ENCODE measurements around the gene DNAH8. TPM values are rescaled to one million over a fixed set of nuclear protein-coding genes. Genes with fewer than 3 reads are reported as not detected.

DNAH8 gene
- total RNA-seq, 1 donor from 2014 or later, result 0.05 TPM

GRCh38 chr6:39049575-39050283 lies 334.6 kb downstream of the DNAH8 start:
- TF ChIP-seq CTCF (IDR thresholded peaks at IDR 0.05), result no peak
- Mint-ChIP-seq H3K4me1 (ENCODE audit: low read depth) (peaks cover 3% of the 10 kb centered on the region), H3K36me3 (ENCODE audit: low read depth) (no peaks in the 10 kb centered on the region), H3K4me3 (ENCODE audit: unreplicated experiment) (no peak overlapping the region), H3K27me3 (ENCODE audit: low read depth) (peaks cover 75% of the 10 kb centered on the region), H3K27ac (ENCODE audit: unreplicated experiment) (no peak overlapping the region), H3K9me3 (ENCODE audit: low read depth) (no peaks in the 10 kb centered on the region)
- DNase-seq (ENCODE audit: low spot score), result no peak

DNA sequence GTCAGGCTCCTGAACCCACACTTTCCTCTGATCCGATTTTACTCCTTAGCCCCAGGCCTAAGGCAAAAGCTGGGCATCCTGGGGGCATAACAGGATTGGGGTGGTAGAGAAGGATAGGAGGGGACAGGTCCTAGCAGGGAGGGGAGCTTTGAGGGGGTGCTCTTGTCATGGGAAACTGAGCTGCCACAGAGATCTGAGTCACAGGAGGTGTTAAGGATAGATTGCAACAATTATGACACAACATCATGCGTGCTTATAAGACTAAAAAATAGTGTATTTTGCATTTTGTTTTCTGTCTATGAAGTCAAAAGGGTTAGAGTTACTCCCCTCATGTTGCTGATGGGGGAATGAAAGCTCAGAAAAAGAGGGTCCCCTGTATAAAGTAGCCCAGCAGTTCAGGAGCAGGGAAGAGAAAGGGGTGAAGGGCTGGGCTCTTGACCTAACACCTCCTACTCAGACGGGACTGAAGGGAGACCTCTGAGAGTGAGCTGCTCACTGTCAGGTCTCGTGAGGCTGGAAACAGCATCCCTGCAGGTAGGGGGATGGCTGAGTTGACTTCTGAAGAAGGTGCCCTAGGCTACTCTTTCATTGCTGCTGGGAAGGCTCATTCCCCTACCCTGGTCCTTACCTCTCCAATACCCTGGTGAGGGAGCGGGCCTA lies 335.5 kb downstream of the DNAH8 start:
- Mint-ChIP-seq H3K9me3 (ENCODE audit: low read depth) (no peaks in the 10 kb centered on the region), H3K27me3 (ENCODE audit: low read depth) (peaks cover 79% of the 10 kb centered on the region), H3K36me3 (ENCODE audit: low read depth) (no peaks in the 10 kb centered on the region), H3K27ac (ENCODE audit: unreplicated experiment) (no peak overlapping the region), H3K4me1 (ENCODE audit: low read depth) (peaks cover 3% of the 10 kb centered on the region), H3K4me3 (ENCODE audit: unreplicated experiment) (no peak overlapping the region)
- TF ChIP-seq CTCF (IDR thresholded peaks at IDR 0.05), result no peak
- no peak for DNase-seq (ENCODE audit: low spot score)

- Mint-ChIP-seq H3K4me3 (ENCODE audit: unreplicated experiment) (no peak overlapping the region), H3K27ac (ENCODE audit: unreplicated experiment) (no peak overlapping the region), H3K27me3 (ENCODE audit: low read depth) (peaks cover 78% of the 10 kb centered on the region), H3K9me3 (ENCODE audit: low read depth) (no peaks in the 10 kb centered on the region), H3K4me1 (ENCODE audit: low read depth) (peaks cover 3% of the 10 kb centered on the region), H3K36me3 (ENCODE audit: low read depth) (no peaks in the 10 kb centered on the region)
- DNase-seq (ENCODE audit: low spot score), result no peak
- no peak for TF ChIP-seq CTCF (IDR thresholded peaks at IDR 0.05)
These were observed 336.4 kb downstream of the DNAH8 start for GRCh38 chr6:39051399-39052122.

DNA sequence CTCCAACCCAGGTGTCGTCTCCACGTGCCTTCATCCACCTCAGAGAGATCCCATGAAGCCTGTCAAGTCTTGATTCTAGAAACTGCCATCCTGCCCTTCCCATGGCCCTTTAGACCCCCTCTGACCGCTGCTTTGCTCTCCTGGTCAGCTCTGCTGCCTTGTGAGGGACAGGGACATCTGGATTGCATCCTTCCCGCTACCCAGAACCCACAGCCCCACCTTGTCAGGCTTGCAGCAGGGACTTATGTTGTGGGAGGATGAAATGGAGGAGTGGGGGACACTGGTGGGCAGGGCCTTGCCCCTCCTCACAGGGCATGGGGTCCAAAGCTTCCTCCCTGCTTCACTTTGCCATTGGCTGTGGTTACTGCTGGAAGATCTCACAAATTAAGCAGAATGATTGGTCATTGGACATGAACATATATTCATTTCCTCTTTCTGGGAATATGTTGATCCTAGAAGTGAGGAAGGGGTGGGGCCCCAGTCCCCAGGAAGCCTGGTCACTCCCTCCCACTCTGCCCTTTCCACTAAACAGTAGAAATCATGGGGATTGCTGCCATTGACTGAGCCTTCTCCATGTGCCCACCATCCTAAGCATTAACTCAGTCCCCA lies 338.0 kb downstream of the DNAH8 start:
- Mint-ChIP-seq H3K4me1 (ENCODE audit: low read depth) (peaks cover 3% of the 10 kb centered on the region), H3K36me3 (ENCODE audit: low read depth) (no peaks in the 10 kb centered on the region), H3K27me3 (ENCODE audit: low read depth) (peaks cover 69% of the 10 kb centered on the region), H3K27ac (ENCODE audit: unreplicated experiment) (no peak overlapping the region), H3K4me3 (ENCODE audit: unreplicated experiment) (no peak overlapping the region), H3K9me3 (ENCODE audit: low read depth) (no peaks in the 10 kb centered on the region)
- no peak for TF ChIP-seq CTCF (IDR thresholded peaks at IDR 0.05)
- peak; percentile 56 for DNase-seq (ENCODE audit: low spot score)

All from chondrocyte (in vitro differentiated cells).